HCT116 (cell line): ENCODE results near the gene UBE2L5. TPM values are rescaled to one million over a fixed set of nuclear protein-coding genes. Genes with fewer than 3 reads are reported as not detected.

Experiments
- ATAC-seq: fragments of 200-7000 bp; cut with Tn5 transposase; 2 replicates; pipeline ENCODE4 v1.9.1; 2020; ENCODE audit warnings: mild to moderate bottlenecking, moderate library complexity
- BruUV-seq: library from RNA; stranded (reverse); fragments of 400-500 nt; replicated peaks from 2 replicates; lab custom pipeline; 2021; lab: Mats Ljungman, UMichigan
- CTCF ChIA-PET: fragments of 300-600 bp; sonication (Branson Sonifier 250); formaldehyde crosslinking; loops from one replicate; lab custom pipeline; 2021; ENCODE audit warnings: antibody characterized with exemption; lab: Charles Lee
- POLR2A ChIA-PET: fragments of 300-600, 350-600 bp; sonication (Branson Sonifier 250); formaldehyde crosslinking; loops from one replicate; lab custom pipeline; 2021; ENCODE audit warnings: antibody characterized with exemption; lab: Charles Lee
- RAD21 ChIA-PET, 2 experiments: fragments of 300-600 bp; sonication (Branson Sonifier 250); formaldehyde crosslinking; loops; one replicate each; lab custom pipeline; 2023; ENCODE audit warnings: low total read pairs in 2 of 2; ENCODE audit not compliant: uncharacterized antibody in 2 of 2, unreplicated experiment in 2 of 2, low non-redundant PET in 1 of 2; lab: Charles Lee
- DNase-seq: peaks from one replicate; pipeline ENCODE4 v3.0.0-alpha.2; 2010; ENCODE audit warnings: low read depth, low spot score
- H2AFZ ChIP-seq: fragments of 200-600 bp; shearing (Covaris generic), sonication (generic); 2 replicates; pipeline ENCODE4 v1.6.1; 2017; ENCODE audit warnings: low read depth, mixed run types, mixed read lengths, antibody characterized with exemption, low read length; ENCODE audit not compliant: poor library complexity, severe bottlenecking
- H3K27ac ChIP-seq: 2 replicates; pipeline ENCODE4 v1.5.1; 2012; ENCODE audit warnings: low read depth, low read length
- H3K27me3 ChIP-seq: fragments of 200-600 bp; sonication (generic); 2 replicates; pipeline ENCODE4 v1.6.1; 2016; ENCODE audit warnings: mixed run types, low read length, mixed read lengths; ENCODE audit not compliant: insufficient read depth
- H3K36me3 ChIP-seq, 2 experiments: fragments of 200-500 bp in 1 of 2; fragments of 200-600 bp in 1 of 2; sonication (Bioruptor generic) in 1 of 2; sonication (generic) in 1 of 2; 2 replicates each; pipeline versions ENCODE4 v1.5.1 to v1.6.1; 2014 to 2016; ENCODE audit warnings: low read length in 2 of 2, inconsistent platforms in 1 of 2, mixed read lengths in 1 of 2, mixed run types in 1 of 2; ENCODE audit not compliant: insufficient read depth in 2 of 2, control insufficient read depth in 1 of 2
- H3K4me1 ChIP-seq, 2 experiments: fragments of 200-600 bp in 1 of 2; sonication (generic) in 1 of 2; 2 replicates each; pipeline versions ENCODE4 v1.5.1 to v1.6.1; 2012 to 2017; ENCODE audit warnings: low read length in 2 of 2, inconsistent platforms in 1 of 2, mild to moderate bottlenecking in 1 of 2, mixed read lengths in 1 of 2, mixed run types in 1 of 2, moderate library complexity in 1 of 2; ENCODE audit not compliant: insufficient read depth in 2 of 2, control insufficient read depth in 1 of 2
- H3K4me2 ChIP-seq: fragments of 200-600 bp; sonication (generic); 2 replicates; pipeline ENCODE4 v1.6.1; 2017; ENCODE audit warnings: mixed run types, low read length, mixed read lengths
- H3K4me3 ChIP-seq, 2 experiments: fragments of 200-600 bp in 1 of 2; sonication (generic) in 1 of 2; replicated peaks in 1 of 2; 2 replicates each; pipeline ENCODE4 v1.5.1; 2011 to 2016; ENCODE audit warnings: low read length in 2 of 2, control low read depth in 1 of 2, low read depth in 1 of 2, mild to moderate bottlenecking in 1 of 2, mixed read lengths in 1 of 2, mixed run types in 1 of 2
- H3K79me2 ChIP-seq: fragments of 200-600 bp; sonication (generic); 2 replicates; pipeline ENCODE4 v1.6.1; 2017; ENCODE audit warnings: mild to moderate bottlenecking, mixed run types, low read length, moderate library complexity, mixed read lengths; ENCODE audit not compliant: insufficient read depth
- H3K9ac ChIP-seq: fragments of 200-600 bp; sonication (generic); 2 replicates; pipeline ENCODE4 v1.6.1; 2016; ENCODE audit warnings: low read length, mixed read lengths
- H3K9me2 ChIP-seq: fragments of 200-600 bp; sonication (generic), shearing (Covaris generic); 2 replicates; pipeline ENCODE4 v1.6.1; 2017; ENCODE audit warnings: mixed run types, mild to moderate bottlenecking, moderate library complexity; ENCODE audit not compliant: insufficient read depth
- H3K9me3 ChIP-seq, 2 experiments: fragments of 200-500 bp in 1 of 2; fragments of 200-600 bp in 1 of 2; sonication (Bioruptor generic) in 1 of 2; sonication (generic) in 1 of 2; 2 replicates each; pipeline ENCODE4 v1.6.1; 2014 to 2017; ENCODE audit warnings: low read length in 2 of 2, mixed read lengths in 2 of 2, inconsistent platforms in 1 of 2, low read depth in 1 of 2, mild to moderate bottlenecking in 1 of 2, mixed run types in 1 of 2, moderate library complexity in 1 of 2; ENCODE audit not compliant: control insufficient read depth in 1 of 2, insufficient read depth in 1 of 2
- H4K20me1 ChIP-seq: fragments of 200-600 bp; sonication (generic), shearing (Covaris generic); 2 replicates; pipeline ENCODE4 v1.6.1; 2017; ENCODE audit warnings: mixed run types, mild to moderate bottlenecking, moderate library complexity; ENCODE audit not compliant: insufficient read depth
- ATF3 ChIP-seq: IDR thresholded peaks from 2 replicates; pipeline ENCODE4 v1.6.1; 2012
- CEBPB ChIP-seq: IDR thresholded peaks from 2 replicates; pipeline ENCODE4 v1.6.1; 2012; ENCODE audit warnings: low read depth
- CTCF ChIP-seq, 3 experiments: fragments of 200-600 bp in 1 of 3; sonication (generic) in 1 of 3; IDR thresholded peaks in 2 of 3; conservative IDR thresholded peaks in 1 of 3; 2 replicates each; pipeline ENCODE4 v1.5.1; 2012 to 2017; ENCODE audit warnings: low read depth in 2 of 3, low read length in 2 of 3, antibody characterized with exemption in 1 of 3, borderline replicate concordance in 1 of 3, control low read depth in 1 of 3, mild to moderate bottlenecking in 1 of 3, mixed read lengths in 1 of 3, mixed run types in 1 of 3, moderate library complexity in 1 of 3; ENCODE audit not compliant: insufficient read depth in 1 of 3
- EGR1 ChIP-seq: IDR thresholded peaks from 2 replicates; pipeline ENCODE4 v1.6.1; 2012; ENCODE audit warnings: low read depth
- EZH2phosphoT487 ChIP-seq: fragments of 200-600 bp; IDR thresholded peaks from 2 replicates; pipeline ENCODE4 v1.6.1; 2018; ENCODE audit warnings: antibody characterized with exemption, borderline replicate concordance
- FOSL1 ChIP-seq: IDR thresholded peaks from 2 replicates; pipeline ENCODE4 v1.6.1; 2012; ENCODE audit warnings: low read depth
- JUND ChIP-seq: IDR thresholded peaks from 2 replicates; pipeline ENCODE4 v1.6.1; 2012
- POLR2A ChIP-seq: IDR thresholded peaks from 2 replicates; pipeline ENCODE4 v1.7.0; 2011; ENCODE audit warnings: borderline replicate concordance; ENCODE audit not compliant: insufficient read depth, insufficient read length; ENCODE audit errors: extremely low read depth
- RAD21 ChIP-seq: IDR thresholded peaks from 2 replicates; pipeline ENCODE4 v1.6.1; 2012; ENCODE audit warnings: low read depth, mild to moderate bottlenecking
- REST ChIP-seq: IDR thresholded peaks from 2 replicates; pipeline ENCODE4 v1.6.1; 2012; ENCODE audit warnings: low read depth
- SP1 ChIP-seq: IDR thresholded peaks from 2 replicates; pipeline ENCODE4 v1.6.1; 2012; ENCODE audit warnings: low read depth
- SRF ChIP-seq: IDR thresholded peaks from 2 replicates; pipeline ENCODE4 v1.6.1; 2012; ENCODE audit warnings: low read depth
- ZNF274 ChIP-seq: fragments of 200-500 bp; sonication (Bioruptor generic); IDR thresholded peaks from 2 replicates; pipeline ENCODE4 v1.6.1; 2014; ENCODE audit warnings: mild to moderate bottlenecking, low read depth, low read length, inconsistent platforms
- intact Hi-C: fragments of 100-400 bp; cut with micrococcal nuclease; formaldehyde crosslinking; loops from 2 replicates; pipeline ENCODE4 v1.10.0; 2022
- total RNA-seq: library from RNA; stranded (reverse); gene quantifications from one replicate; pipeline ENCODE4 v1.2.1, GENCODE V29; 2021; ENCODE audit not compliant: unreplicated experiment

The UBE2L5 gene
- total RNA-seq, 1 experiment from 2014 or later: 0.15 TPM

GRCh38 chr13:30409886-30410704 lies 12.2 kb upstream of the UBE2L5 start:
- Histone ChIP-seq H3K79me2 (no peaks in the 10 kb centered on the region), H3K9me3 (no peaks in the 10 kb centered on the region), H3K27ac (peak overlapping the region; percentile 29; the same call in 1 of the 2 replicates), H2AFZ (peak overlapping the region; percentile 79), H3K9ac (no peak overlapping the region), H3K4me2 (peak overlapping the region; percentile 52), H4K20me1 (no peaks in the 10 kb centered on the region), H3K9me2 (no peaks in the 10 kb centered on the region), H3K4me3 (0 out of 4 replicates have a peak overlapping the region, but pooled peaks of 1 of the 2 experiments have one; percentile 6), H3K4me1 (peaks cover 13 to 17% of the 10 kb centered on the region in 2 experiments; a peak in 3 of 4 replicates), H3K36me3 (no peaks in the 10 kb centered on the region), H3K27me3 (no peaks in the 10 kb centered on the region)
- peak; percentile 58 for TF ChIP-seq EGR1
- peak; percentile 53; the same call in 1 of the 2 replicates for TF ChIP-seq FOSL1
- TF ChIP-seq POLR2A: no peak
- BruUV-seq: no TSS peak
- ChIA-PET CTCF (interaction anchor here (0.7 kb wide), 1 partner anchor 485 kb away, joined by 3 read pairs; no protein-coding TSS in a partner anchor), RAD21 (no interaction called here), POLR2A (interaction anchor here (1.1 kb wide), 1 partner anchor 21 kb away, joined by 3 read pairs; no protein-coding TSS in a partner anchor)
- intact Hi-C loops: no loop called here
- DNase-seq (no peak), ATAC-seq (peak; percentile 84)

- intact Hi-C loops: no loop called here
- ChIA-PET CTCF (no interaction called here), POLR2A (no interaction called here), RAD21 (no interaction called here)
- Histone ChIP-seq H3K4me3 (no peak overlapping the region), H3K9me2 (no peaks in the 10 kb centered on the region), H4K20me1 (no peaks in the 10 kb centered on the region), H3K9ac (no peak overlapping the region), H3K27me3 (no peaks in the 10 kb centered on the region), H2AFZ (peak overlapping the region; percentile 62), H3K36me3 (no peaks in the 10 kb centered on the region), H3K27ac (no peak overlapping the region), H3K9me3 (no peaks in the 10 kb centered on the region), H3K4me1 (peaks cover 13 to 17% of the 10 kb centered on the region in 2 experiments; a peak in 3 of 4 replicates), H3K79me2 (no peaks in the 10 kb centered on the region), H3K4me2 (peak overlapping the region; percentile 52)
- ATAC-seq: peak; percentile 22; the same call in 1 of the 2 replicates
- DNase-seq: no peak
- no TSS peak for BruUV-seq
- TF ChIP-seq RAD21: no peak
- TF ChIP-seq REST: no peak
- TF ChIP-seq ATF3: no peak
- TF ChIP-seq CEBPB: no peak
- TF ChIP-seq EGR1: no peak
- no peak for TF ChIP-seq ZNF274
- TF ChIP-seq JUND: no peak
- no peak for TF ChIP-seq SRF
- TF ChIP-seq CTCF (IDR thresholded peaks at IDR 0.05 in 2 of 3, conservative IDR thresholded peaks at IDR 0.05 in 1 of 3; ENCODE audit: borderline replicate concordance in 1 of 3, insufficient read depth in 1 of 3, low read depth in 2 of 3, low read length in 2 of 3): no peak
- TF ChIP-seq FOSL1: no peak
- no peak for TF ChIP-seq EZH2phosphoT487
- no peak for TF ChIP-seq SP1
Measured at GRCh38 chr13:30410705-30411125, 11.6 kb upstream of the UBE2L5 start.
